HG03108 (cell line): ENCODE measurements around the gene FHAD1.

Experiments
- ATAC-seq: cut with Tn5 transposase; IDR thresholded peaks from one replicate; pipeline ENCODE4 v1.9.1; 2021; ENCODE audit warnings: moderate library complexity; ENCODE audit not compliant: unreplicated experiment

FHAD1 gene

GRCh38 chr1:15390667-15391066, 143.6 kb downstream of the FHAD1 start:
- no peak for ATAC-seq

DNA sequence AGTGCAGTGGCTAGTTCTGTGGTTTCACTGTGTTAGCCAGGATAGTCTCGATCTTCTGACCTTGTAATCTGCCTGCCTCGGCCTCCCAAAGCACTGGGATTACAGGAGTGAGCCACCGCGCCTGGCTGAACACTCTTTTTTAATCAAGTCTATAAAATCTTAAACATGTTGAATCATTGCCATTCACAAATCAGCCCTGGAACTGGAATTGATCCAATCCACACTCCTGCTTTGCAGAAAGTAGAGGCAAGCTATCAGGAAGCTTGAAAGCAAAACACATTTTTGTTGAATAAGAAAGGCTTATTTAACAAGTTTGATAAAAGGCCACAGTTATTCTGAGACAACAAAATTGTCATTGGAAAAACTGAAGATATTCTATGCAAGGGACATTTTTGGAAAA, 144.3 kb downstream of the FHAD1 start:
- no peak for ATAC-seq

DNA sequence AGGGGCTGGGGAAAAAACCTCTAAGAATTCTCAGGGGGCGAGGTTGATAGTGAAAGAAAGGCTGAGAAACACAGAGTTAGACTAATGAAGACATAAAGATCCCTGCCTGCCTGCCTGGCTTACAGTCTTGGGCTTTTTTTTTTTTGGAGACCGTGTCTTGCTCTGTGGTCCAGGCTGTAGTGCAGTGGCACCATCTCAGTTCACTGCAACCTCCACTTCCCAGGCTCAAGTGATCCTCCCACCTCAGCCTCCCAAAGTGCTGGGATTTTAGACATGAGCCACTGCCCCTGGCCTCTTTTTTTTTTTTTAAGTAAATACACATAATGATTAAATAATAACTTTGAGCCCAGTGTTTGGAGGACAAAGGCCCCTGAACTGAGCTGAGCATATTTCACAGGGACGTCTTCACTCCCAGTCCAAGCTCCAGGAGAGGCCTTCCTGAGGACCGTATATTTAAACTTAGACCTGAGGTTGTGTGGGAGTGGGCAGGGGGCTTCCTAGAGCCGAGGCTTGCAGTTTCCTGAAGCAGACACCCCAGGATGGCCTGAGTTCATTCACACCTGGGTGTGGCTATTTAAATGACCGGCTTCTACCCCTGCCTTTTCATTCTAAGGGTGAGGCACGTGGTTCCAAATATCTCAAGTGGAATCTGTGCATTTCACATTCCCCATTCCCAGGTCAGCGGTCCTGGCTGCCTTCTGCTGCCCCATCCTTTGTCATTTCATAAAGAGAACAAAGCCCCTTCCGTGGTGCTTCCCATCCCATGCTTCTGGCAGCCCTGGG, 146.6 kb downstream of the FHAD1 start:
- ATAC-seq = no peak

GRCh38 chr1:15394258-15394690, 147.3 kb downstream of the FHAD1 start:
- ATAC-seq = no peak

- no peak for ATAC-seq
These were observed 150.2 kb downstream of the FHAD1 start for GRCh38 chr1:15397236-15397635.

- no peak for ATAC-seq
These were observed 152.7 kb downstream of the FHAD1 start for GRCh38 chr1:15399710-15400109.

GRCh38 chr1:15400627-15401026, 153.6 kb downstream of the FHAD1 start:
- no peak for ATAC-seq

- ATAC-seq = no peak
These were observed 154.5 kb downstream of the FHAD1 start for GRCh38 chr1:15401391-15402055.

DNA sequence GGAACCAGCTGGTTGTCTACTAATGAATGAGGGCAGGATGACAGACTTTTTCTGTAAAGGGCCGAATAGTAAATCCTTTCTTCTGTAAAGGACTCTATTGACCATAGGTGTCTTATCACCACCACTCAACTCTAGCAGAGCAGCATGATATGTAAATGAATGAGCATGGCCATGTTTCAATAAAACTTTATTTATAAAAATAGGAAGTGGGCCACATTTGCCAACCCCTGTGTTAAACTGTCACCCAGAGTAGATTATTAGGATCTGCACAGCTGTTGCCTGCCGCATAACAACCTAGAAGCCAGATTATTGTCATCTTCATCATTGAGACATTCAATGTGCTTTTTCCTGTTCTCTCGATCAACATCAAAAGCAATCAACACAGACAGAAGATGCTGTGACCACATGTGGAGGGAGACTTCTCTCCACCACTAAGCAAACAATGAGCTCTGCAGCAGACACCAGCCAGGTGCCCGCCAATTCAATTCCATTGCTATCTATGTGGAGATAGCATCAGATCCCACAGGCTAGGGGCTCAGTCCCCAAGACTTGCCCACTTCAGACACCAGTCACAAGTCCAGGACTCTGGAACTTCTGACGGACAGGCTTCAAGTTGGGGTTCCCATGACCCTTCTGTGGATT, 155.9 kb downstream of the FHAD1 start:
- ATAC-seq = no peak

DNA sequence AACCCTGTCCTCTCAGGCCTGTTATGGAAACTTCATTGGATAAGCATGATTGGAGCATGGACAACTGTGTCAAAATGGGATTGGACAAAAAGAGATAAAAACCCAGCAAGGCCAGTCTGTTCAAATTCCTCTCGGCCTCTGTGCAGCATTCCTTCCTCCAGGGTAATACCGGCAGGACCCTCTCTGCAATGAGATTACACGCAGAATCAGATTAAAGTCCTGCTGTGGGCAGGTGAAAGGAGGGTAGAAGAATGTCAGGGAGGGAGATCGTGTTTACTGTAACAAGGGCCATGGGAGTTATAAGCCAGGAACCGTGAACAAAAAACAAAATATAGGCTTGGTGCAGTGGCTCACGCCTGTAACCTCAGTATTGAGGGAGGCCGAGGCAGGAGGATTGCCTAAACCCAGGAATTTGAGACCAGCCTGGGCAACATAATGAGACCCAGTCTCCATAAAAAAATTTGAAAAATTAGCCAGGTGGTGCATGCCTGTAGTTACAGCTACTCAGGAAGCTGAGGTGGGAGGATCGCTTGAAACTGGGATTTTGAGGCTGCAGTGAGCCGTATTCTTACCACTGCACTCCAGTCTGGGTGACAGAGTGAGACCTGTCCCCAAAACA, 157.0 kb downstream of the FHAD1 start:
- ATAC-seq = no peak

DNA sequence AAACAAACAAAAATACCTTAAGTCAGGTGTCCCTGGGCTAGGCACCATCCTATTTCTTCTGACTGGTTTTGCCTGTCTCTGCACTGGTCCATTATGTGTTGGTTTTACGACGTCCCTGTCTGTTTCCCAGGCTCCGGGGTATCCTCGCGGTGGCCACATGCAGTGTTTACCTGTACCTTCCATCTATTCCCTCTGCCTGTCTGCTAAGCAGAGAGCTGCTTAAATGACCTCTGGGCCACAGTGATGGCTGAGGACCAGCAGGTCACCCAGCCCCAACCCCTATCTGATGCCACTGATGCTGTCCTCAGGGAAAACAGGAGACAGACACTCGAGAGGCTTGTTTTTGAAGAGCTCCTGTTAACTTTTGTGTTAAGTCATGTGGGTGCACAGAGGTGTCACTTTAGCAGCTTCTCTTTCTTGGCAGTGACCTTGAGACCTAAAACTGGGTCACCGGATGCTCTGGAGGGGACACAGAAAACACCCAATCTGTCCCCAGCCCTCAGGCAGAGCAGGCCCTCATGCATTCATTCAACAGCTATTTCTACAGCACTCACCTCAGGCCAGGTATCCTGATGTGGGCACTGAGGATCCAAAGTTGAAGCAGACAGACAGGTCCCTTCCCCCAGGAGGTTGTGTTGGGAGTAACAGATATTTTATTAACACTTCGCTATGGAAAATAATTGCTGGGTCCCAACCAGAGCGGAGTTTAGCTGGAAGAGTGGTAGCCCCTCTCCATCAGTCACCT, 158.3 kb downstream of the FHAD1 start:
- no peak for ATAC-seq

- no peak for ATAC-seq
These were observed 159.9 kb downstream of the FHAD1 start for GRCh38 chr1:15406614-15407559.

GRCh38 chr1:15407580-15407979, 160.6 kb downstream of the FHAD1 start:
- no peak for ATAC-seq

- no peak for ATAC-seq
These were observed 161.9 kb downstream of the FHAD1 start for GRCh38 chr1:15408890-15409387.

DNA sequence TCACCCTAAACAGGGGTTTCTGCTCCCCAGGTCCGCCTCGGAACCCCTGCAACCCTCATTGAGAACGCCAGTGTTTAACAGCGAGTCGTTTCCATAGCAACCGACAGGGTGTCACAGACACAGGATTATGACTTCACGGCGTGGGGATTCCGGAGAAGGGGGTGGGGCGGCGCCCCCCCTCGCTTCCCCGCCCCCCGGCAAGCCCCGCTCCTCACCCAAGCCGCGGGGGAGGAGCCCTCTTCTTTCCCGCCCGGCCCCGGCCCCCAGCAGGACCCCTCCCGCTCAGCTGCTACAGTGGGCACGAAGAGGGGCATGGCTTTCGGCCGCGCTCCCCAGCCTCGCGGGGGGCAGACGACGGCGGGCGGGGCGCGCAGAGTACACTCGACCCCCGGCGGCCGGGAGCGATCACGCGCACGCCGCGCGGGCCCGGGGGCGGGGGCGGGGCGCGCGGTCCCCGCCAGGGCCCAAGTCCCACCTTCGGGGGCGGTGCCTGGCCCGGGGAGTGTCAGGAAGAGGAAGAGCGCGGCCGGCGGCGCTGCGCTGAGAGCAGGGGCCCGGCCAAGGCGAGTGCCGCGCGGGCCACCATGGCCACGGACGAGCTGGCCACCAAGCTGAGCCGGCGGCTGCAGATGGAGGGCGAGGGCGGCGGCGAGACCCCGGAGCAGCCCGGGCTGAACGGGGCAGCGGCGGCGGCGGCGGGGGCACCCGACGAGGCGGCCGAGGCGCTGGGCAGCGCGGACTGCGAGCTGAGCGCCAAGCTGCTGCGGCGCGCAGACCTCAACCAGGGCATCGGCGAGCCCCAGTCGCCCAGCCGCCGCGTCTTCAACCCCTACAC, 162.6 kb downstream of the FHAD1 start, which contains the start of gene EFHD2:
Gene EFHD2 (plus strand): TSS at position 501 of the 835 bp plus-strand sequence. CDS start 84 bp downstream, at position 585.
- ATAC-seq = peak; percentile 60

DNA sequence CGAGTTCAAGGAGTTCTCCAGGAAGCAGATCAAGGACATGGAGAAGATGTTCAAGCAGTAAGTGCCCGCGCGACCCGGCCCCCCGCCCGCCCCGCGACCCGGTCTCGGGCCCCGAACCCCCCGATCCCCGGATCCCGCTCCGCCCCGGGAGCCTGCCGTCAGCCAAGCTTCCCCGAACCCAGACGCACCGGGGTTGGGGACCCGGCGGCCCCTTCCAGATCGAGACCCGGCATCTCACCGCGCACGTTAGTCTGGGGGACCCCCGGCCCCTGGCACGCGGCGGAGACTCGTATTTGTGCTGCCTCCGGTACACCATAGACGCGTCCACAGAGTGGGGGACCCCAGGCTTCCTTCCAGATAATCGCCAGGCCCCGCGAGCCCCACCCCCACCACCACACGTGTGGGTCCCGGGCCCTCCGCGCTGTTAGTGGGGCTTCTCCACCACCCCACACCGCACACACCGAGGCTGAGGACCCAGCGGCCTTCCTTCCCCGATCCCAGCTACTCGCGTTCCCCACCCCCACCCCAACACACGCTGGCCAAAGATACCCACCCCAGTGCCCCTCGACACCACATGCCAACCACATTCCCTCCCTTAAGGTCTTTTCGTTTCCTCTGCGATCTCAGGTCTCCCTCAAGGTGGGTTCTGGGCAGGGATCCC, 163.3 kb downstream of the FHAD1 start:
- no peak for ATAC-seq

- ATAC-seq = no peak
These were observed 163.8 kb downstream of the FHAD1 start for GRCh38 chr1:15410884-15411245.

DNA sequence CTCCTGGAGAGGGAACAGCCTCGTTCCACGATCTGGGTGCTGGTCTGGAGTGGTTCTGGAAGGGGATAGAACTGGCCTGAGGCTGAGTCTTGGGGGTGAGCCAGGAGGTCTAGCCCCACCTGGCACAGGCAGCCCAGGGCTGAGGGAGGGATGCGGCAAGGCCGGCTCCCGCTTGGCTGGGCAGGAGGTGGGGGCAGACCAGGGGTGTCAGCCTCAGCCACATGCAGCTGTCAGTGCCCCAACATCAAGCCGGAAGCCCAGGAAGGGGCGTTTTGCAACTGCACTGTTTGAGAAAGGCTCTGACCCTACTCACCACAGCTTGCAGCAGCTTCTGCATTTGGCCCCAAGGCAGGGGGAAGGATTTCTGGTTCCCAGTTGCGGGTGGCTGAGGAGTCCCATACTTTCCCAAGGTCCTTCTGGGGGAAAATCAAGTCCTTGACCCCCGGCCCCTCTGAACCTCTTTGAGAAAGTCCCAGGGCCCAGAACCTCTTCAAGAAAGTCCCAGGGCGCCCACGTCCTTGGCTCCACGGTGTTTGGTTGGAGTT, 164.6 kb downstream of the FHAD1 start:
- ATAC-seq = peak; percentile 53
